HUES48 (cell line): Measurements from ENCODE around the gene SLC25A41.
"Not testable (repeated sequence)": the region's sequence is repeated elsewhere in the genome, so short reads cannot be mapped to it uniquely, and the experiment has no call there.

Experiments
- H3K27ac ChIP-seq: one replicate; pipeline ENCODE4 v1.7.0; 2013; ENCODE audit warnings: low read depth, low read length, inconsistent platforms
- H3K27me3 ChIP-seq: 2 replicates; pipeline ENCODE4 v1.6.1; 2013; ENCODE audit warnings: mild to moderate bottlenecking, low read length; ENCODE audit not compliant: control insufficient read depth, insufficient read depth
- H3K36me3 ChIP-seq: 2 replicates; pipeline ENCODE4 v1.6.1; 2013; ENCODE audit warnings: low read length; ENCODE audit not compliant: control insufficient read depth, insufficient read depth
- H3K4me1 ChIP-seq: 2 replicates; pipeline ENCODE4 v1.6.1; 2013; ENCODE audit warnings: mild to moderate bottlenecking, low read length; ENCODE audit not compliant: control insufficient read depth, insufficient read depth
- H3K4me3 ChIP-seq: 2 replicates; pipeline ENCODE4 v1.5.1; 2013; ENCODE audit warnings: mild to moderate bottlenecking, low read depth, low read length
- H3K9ac ChIP-seq: 2 replicates; pipeline ENCODE4 v1.6.1; 2013; ENCODE audit warnings: mild to moderate bottlenecking, low read depth, low read length, moderate library complexity
- H3K9me3 ChIP-seq: 2 replicates; pipeline ENCODE4 v1.6.1; 2013; ENCODE audit warnings: low read length; ENCODE audit not compliant: control insufficient read depth, insufficient read depth

SLC25A41 gene

GRCh38 chr19:6446452-6446851 lies 12.9 kb upstream of the SLC25A41 start:
- no peak overlapping the region for H3K4me3 ChIP-seq
- no peak overlapping the region for H3K27ac ChIP-seq
- H3K36me3 ChIP-seq = no peaks in the 10 kb centered on the region

GRCh38 chr19:6443986-6444385 lies 10.4 kb upstream of the SLC25A41 start:
- Histone ChIP-seq H3K4me1 (no peaks in the 10 kb centered on the region), H3K27me3 (no peaks in the 10 kb centered on the region), H3K9me3 (no peaks in the 10 kb centered on the region), H3K36me3 (no peaks in the 10 kb centered on the region), H3K27ac (no peak overlapping the region), H3K4me3 (no peak overlapping the region), H3K9ac (no peak overlapping the region)

More at GRCh38 chr19:6446452-6446851, 12.9 kb upstream of the SLC25A41 start:
- Histone ChIP-seq H3K27me3 (no peaks in the 10 kb centered on the region), H3K9ac (no peak overlapping the region), H3K4me1 (no peaks in the 10 kb centered on the region), H3K9me3 (no peaks in the 10 kb centered on the region)

- Histone ChIP-seq H3K4me1 (no peaks in the 10 kb centered on the region), H3K36me3 (no peaks in the 10 kb centered on the region), H3K27me3 (no peaks in the 10 kb centered on the region), H3K27ac (no peak overlapping the region), H3K4me3 (no peak overlapping the region), H3K9ac (no peak overlapping the region), H3K9me3 (no peaks in the 10 kb centered on the region)
These were observed 8.6 kb upstream of the SLC25A41 start for GRCh38 chr19:6442087-6442688.

- Histone ChIP-seq H3K9ac (no peak overlapping the region), H3K9me3 (no peaks in the 10 kb centered on the region), H3K27me3 (no peaks in the 10 kb centered on the region), H3K4me1 (no peaks in the 10 kb centered on the region), H3K36me3 (no peaks in the 10 kb centered on the region), H3K27ac (no peak overlapping the region), H3K4me3 (no peak overlapping the region)
These were observed 7.3 kb upstream of the SLC25A41 start for GRCh38 chr19:6440905-6441304.

GRCh38 chr19:6439743-6440142 lies 6.2 kb upstream of the SLC25A41 start:
- Histone ChIP-seq H3K9me3 (no peaks in the 10 kb centered on the region), H3K36me3 (no peaks in the 10 kb centered on the region), H3K4me3 (no peak overlapping the region), H3K27ac (no peak overlapping the region), H3K4me1 (no peaks in the 10 kb centered on the region), H3K27me3 (no peaks in the 10 kb centered on the region), H3K9ac (no peak overlapping the region)

- Histone ChIP-seq H3K4me1 (no peaks in the 10 kb centered on the region), H3K4me3 (no peak overlapping the region), H3K36me3 (no peaks in the 10 kb centered on the region), H3K9ac (no peak overlapping the region), H3K27me3 (peaks cover 4% of the 10 kb centered on the region), H3K27ac (no peak overlapping the region), H3K9me3 (no peaks in the 10 kb centered on the region)
These were observed 398 bp downstream of the SLC25A41 start for GRCh38 chr19:6433165-6433564.

- H3K9ac ChIP-seq = no peak overlapping the region
- no peaks in the 10 kb centered on the region for H3K4me1 ChIP-seq
- no peak overlapping the region for H3K4me3 ChIP-seq
- no peak overlapping the region for H3K27ac ChIP-seq
- H3K36me3 ChIP-seq = no peaks in the 10 kb centered on the region
- H3K9me3 ChIP-seq = no peaks in the 10 kb centered on the region
- peaks cover 4% of the 10 kb centered on the region for H3K27me3 ChIP-seq
These were observed 1.7 kb downstream of the SLC25A41 start for GRCh38 chr19:6431891-6432290.

GRCh38 chr19:6429419-6430221 lies 3.9 kb downstream of the SLC25A41 start:
- Histone ChIP-seq H3K4me3 (no peak overlapping the region), H3K9ac (no peak overlapping the region), H3K36me3 (no peaks in the 10 kb centered on the region), H3K4me1 (no peaks in the 10 kb centered on the region), H3K27ac (no peak overlapping the region), H3K9me3 (peaks cover 4% of the 10 kb centered on the region; the same call in 1 of the 2 replicates), H3K27me3 (peaks cover 4% of the 10 kb centered on the region)

GRCh38 chr19:6428692-6429418 lies 4.7 kb downstream of the SLC25A41 start:
- not testable (repeated sequence) for H3K36me3 ChIP-seq, H3K9ac ChIP-seq, H3K27ac ChIP-seq, H3K4me1 ChIP-seq, H3K27me3 ChIP-seq, H3K9me3 ChIP-seq, H3K4me3 ChIP-seq

GRCh38 chr19:6427131-6427530 lies 6.4 kb downstream of the SLC25A41 start:
- Histone ChIP-seq H3K27ac (no peak overlapping the region), H3K27me3 (peaks cover 4% of the 10 kb centered on the region), H3K4me1 (no peaks in the 10 kb centered on the region), H3K9ac (no peak overlapping the region), H3K9me3 (peaks cover 4% of the 10 kb centered on the region; the same call in 1 of the 2 replicates), H3K4me3 (no peak overlapping the region), H3K36me3 (peaks cover 8% of the 10 kb centered on the region)
